Naive thymus-derived CD8-positive, alpha-beta T cell (primary cell): ENCODE data around the gene MYH11. TPM values are rescaled to one million over a fixed set of nuclear protein-coding genes. Genes with fewer than 3 reads are reported as not detected.

Experiments
- ATAC-seq, 2 donors: fragments of 150-1000 bp; cut with Tn5 transposase in 1 of 2; sonication (Bioruptor Pico), chemical (Tn5 transposase) in 1 of 2; 1 replicate in 1 of 2; 2 replicates in 1 of 2; pipeline ENCODE4 v1.10.0; 2021; ENCODE audit warnings: mild to moderate bottlenecking in 2 of 2, moderate library complexity in 2 of 2
- POLR2A ChIA-PET: fragments of 350-600 bp; sonication (Branson Sonifier 250); formaldehyde crosslinking; loops from one replicate; lab custom pipeline; 2021; ENCODE audit warnings: antibody characterized with exemption; lab: Charles Lee
- DNase-seq, 10 donors: peaks; one replicate each; pipeline versions ENCODE4 v3.0.0 to v3.0.0-alpha.2; 2020 to 2022
- H3K27ac Mint-ChIP-seq, 10 donors: one replicate each; pipeline ENCODE4 v1.8.0; 2020 to 2022; ENCODE audit warnings: mild to moderate bottlenecking in 10 of 10, mixed read lengths in 10 of 10, moderate library complexity in 4 of 10, inconsistent platforms in 1 of 10
- H3K27me3 Mint-ChIP-seq, 5 donors: one replicate each; pipeline ENCODE4 v1.8.0; 2021 to 2022; ENCODE audit warnings: mixed read lengths in 5 of 5
- H3K36me3 Mint-ChIP-seq, 3 donors: one replicate each; pipeline ENCODE4 v1.8.0; 2020 to 2022; ENCODE audit warnings: mixed read lengths in 3 of 3, mild to moderate bottlenecking in 2 of 3, inconsistent platforms in 1 of 3
- H3K4me1 Mint-ChIP-seq, 4 donors: one replicate each; pipeline ENCODE4 v1.8.0; 2021 to 2022; ENCODE audit warnings: mixed read lengths in 4 of 4
- H3K4me3 Mint-ChIP-seq, 10 donors: one replicate each; pipeline ENCODE4 v1.8.0; 2020 to 2022; ENCODE audit warnings: mild to moderate bottlenecking in 10 of 10, mixed read lengths in 10 of 10, moderate library complexity in 6 of 10, inconsistent platforms in 1 of 10
- H3K9me3 Mint-ChIP-seq, 9 donors: one replicate each; pipeline ENCODE4 v1.8.0; 2020 to 2022; ENCODE audit warnings: mixed read lengths in 9 of 9, mild to moderate bottlenecking in 3 of 9, inconsistent platforms in 1 of 9, moderate library complexity in 1 of 9
- polyA plus RNA-seq, 3 donors: library from polyadenylated mRNA; unstranded; fragments of 300-500 nt; fragmentation: Illumina TruSeq; gene quantifications; one replicate each; pipeline ENCODE4 v1.2.3, GENCODE V29; 2021
- total RNA-seq, 8 experiments: library from RNA in 2 of 8; stranded (reverse) in 2 of 8; gene quantifications; one replicate each; pipeline ENCODE4 v1.2.3 and lab custom pipeline; 2021 to 2026

MYH11 gene
- total and polyA plus RNA-seq, 5 experiments from 2014 or later: 0.20 to 0.59 TPM; not detected in 3

- POLR2A ChIA-PET: interaction anchor here (0.5 to 1.6 kb wide), 13 partner anchors 9 to 246 kb away, joined by 3 to 14 read pairs (median 3); partner anchors contain the start of gene MARF1
- ATAC-seq: peak; percentile 97 to 98
- Mint-ChIP-seq H3K4me3 (peak within 1 kb of the TSS; percentile 95 to 100 (median 98)), H3K9me3 (no peaks in the 10 kb centered on the region), H3K4me1 (peaks cover 18 to 41% (median 35%) of the 10 kb centered on the region in 4 donors), H3K36me3 (peaks cover 0 to 16% (median 0%) of the 10 kb centered on the region in 3 donors), H3K27me3 (no peaks in the 10 kb centered on the region), H3K27ac (peak within 1 kb of the TSS; percentile 97 to 100 (median 98))
- peak; percentile 97 to 100 (median 99) for DNase-seq
Measured at GRCh38 chr16:15888072-15888976, 31.5 kb upstream of the MYH11 start, which contains the start of gene CEP20. CEP20 (minus strand) TSS chr16:15888603; CDS start chr16:15888585, 18 bp downstream.

GRCh38 chr16:15887283-15887682, 30.5 kb upstream of the MYH11 start:
- Mint-ChIP-seq H3K27me3 (no peaks in the 10 kb centered on the region), H3K27ac (peak overlapping the region in 9 of 10 donors; percentile 70 to 100 (median 98)), H3K4me3 (peak overlapping the region; percentile 95 to 100 (median 98)), H3K4me1 (peaks cover 18 to 43% (median 35%) of the 10 kb centered on the region in 4 donors), H3K9me3 (no peaks in the 10 kb centered on the region), H3K36me3 (peaks cover 0 to 24% (median 1%) of the 10 kb centered on the region in 3 donors)
- no peak for ATAC-seq
- no peak for DNase-seq
- POLR2A ChIA-PET: interaction anchor here (0.6 to 1.6 kb wide), 2 partner anchors 14 to 63 kb away, joined by 3 to 14 read pairs; no protein-coding TSS in a partner anchor

GRCh38 chr16:15886078-15886477, 29.2 kb upstream of the MYH11 start:
- Mint-ChIP-seq H3K4me1 (peaks cover 18 to 46% (median 35%) of the 10 kb centered on the region in 4 donors), H3K4me3 (peak overlapping the region in 9 of 10 donors; percentile 16 to 77 (median 54)), H3K27me3 (no peaks in the 10 kb centered on the region), H3K9me3 (no peaks in the 10 kb centered on the region), H3K36me3 (peaks cover 0 to 35% (median 5%) of the 10 kb centered on the region in 3 donors), H3K27ac (peak overlapping the region in 4 of 10 donors; percentile 1 to 60 (median 4))
- POLR2A ChIA-PET: no interaction called here
- DNase-seq: no peak
- ATAC-seq: no peak

GRCh38 chr16:15885560-15886001, 28.8 kb upstream of the MYH11 start:
- Mint-ChIP-seq H3K36me3 (peaks cover 0 to 38% (median 5%) of the 10 kb centered on the region in 3 donors), H3K27me3 (no peaks in the 10 kb centered on the region), H3K9me3 (no peaks in the 10 kb centered on the region), H3K27ac (peak overlapping the region in 1 of 10 donors; percentile 17), H3K4me1 (peaks cover 18 to 46% (median 35%) of the 10 kb centered on the region in 4 donors), H3K4me3 (peak overlapping the region in 7 of 10 donors; percentile 12 to 77 (median 54))
- ATAC-seq (no peak), DNase-seq (no peak)
- POLR2A ChIA-PET: no interaction called here

- H3K27me3 Mint-ChIP-seq: no peaks in the 10 kb centered on the region
- H3K27ac Mint-ChIP-seq: peak overlapping the region in 1 of 10 donors; percentile 60
- H3K4me3 Mint-ChIP-seq: peak overlapping the region in 1 of 10 donors; percentile 14
- ATAC-seq: no peak
- POLR2A ChIA-PET: interaction anchor here (0.5 kb wide), 1 partner anchor 365 kb away, joined by 3 read pairs; no protein-coding TSS in a partner anchor
- no peak for DNase-seq
- no peaks in the 10 kb centered on the region for H3K9me3 Mint-ChIP-seq
- peaks cover 14 to 37% (median 21%) of the 10 kb centered on the region in 4 donors for H3K4me1 Mint-ChIP-seq
- H3K36me3 Mint-ChIP-seq: peaks cover 4 to 62% (median 8%) of the 10 kb centered on the region in 3 donors
Measured at GRCh38 chr16:15882563-15882962, 25.7 kb upstream of the MYH11 start.

- POLR2A ChIA-PET: no interaction called here
- H3K36me3 Mint-ChIP-seq: peaks cover 4 to 66% (median 8%) of the 10 kb centered on the region in 3 donors
- H3K9me3 Mint-ChIP-seq: no peaks in the 10 kb centered on the region
Measured at GRCh38 chr16:15881794-15882379, 25.1 kb upstream of the MYH11 start.

GRCh38 chr16:15880434-15881308, 23.8 kb upstream of the MYH11 start:
- H3K9me3 Mint-ChIP-seq: no peaks in the 10 kb centered on the region

More at GRCh38 chr16:15881794-15882379, 25.1 kb upstream of the MYH11 start:
- H3K4me1 Mint-ChIP-seq: peaks cover 11 to 31% (median 15%) of the 10 kb centered on the region in 4 donors
- no peaks in the 10 kb centered on the region for H3K27me3 Mint-ChIP-seq
- DNase-seq: no peak
- peak overlapping the region in 1 of 10 donors; percentile 48 for H3K27ac Mint-ChIP-seq
- no peak for ATAC-seq
- no peak overlapping the region for H3K4me3 Mint-ChIP-seq

GRCh38 chr16:15879255-15879811, 22.5 kb upstream of the MYH11 start:
- no peak overlapping the region for H3K4me3 Mint-ChIP-seq

More at GRCh38 chr16:15880434-15881308, 23.8 kb upstream of the MYH11 start:
- peaks cover 3 to 22% (median 6%) of the 10 kb centered on the region in 4 donors for H3K4me1 Mint-ChIP-seq
- peak overlapping the region in 1 of 10 donors; percentile 62 for H3K27ac Mint-ChIP-seq
- H3K27me3 Mint-ChIP-seq: no peaks in the 10 kb centered on the region
- POLR2A ChIA-PET: no interaction called here
- no peak overlapping the region for H3K4me3 Mint-ChIP-seq
- DNase-seq (no peak), ATAC-seq (no peak)
- peaks cover 4 to 72% (median 8%) of the 10 kb centered on the region in 3 donors for H3K36me3 Mint-ChIP-seq

GRCh38 chr16:15876503-15876902, 19.7 kb upstream of the MYH11 start:
- H3K4me3 Mint-ChIP-seq: no peak overlapping the region
- peaks cover 3 to 85% (median 4%) of the 10 kb centered on the region in 3 donors for H3K36me3 Mint-ChIP-seq
- DNase-seq (no peak), ATAC-seq (no peak)
- H3K4me1 Mint-ChIP-seq: peaks cover 0 to 10% (median 3%) of the 10 kb centered on the region in 4 donors
- H3K9me3 Mint-ChIP-seq: no peaks in the 10 kb centered on the region
- no peak overlapping the region for H3K27ac Mint-ChIP-seq
- H3K27me3 Mint-ChIP-seq: no peaks in the 10 kb centered on the region
- POLR2A ChIA-PET: no interaction called here

More at GRCh38 chr16:15879255-15879811, 22.5 kb upstream of the MYH11 start:
- H3K4me1 Mint-ChIP-seq: peaks cover 1 to 12% (median 4%) of the 10 kb centered on the region in 4 donors
- H3K27me3 Mint-ChIP-seq: no peaks in the 10 kb centered on the region
- no peaks in the 10 kb centered on the region for H3K9me3 Mint-ChIP-seq
- DNase-seq (no peak), ATAC-seq (no peak)
- peaks cover 4 to 79% (median 8%) of the 10 kb centered on the region in 3 donors for H3K36me3 Mint-ChIP-seq
- POLR2A ChIA-PET: interaction anchor here (1.5 kb wide), 1 partner anchor 9 kb away, joined by 5 read pairs; the partner anchor contains the start of gene CEP20
- H3K27ac Mint-ChIP-seq: peak overlapping the region in 4 of 10 donors; percentile 14 to 69 (median 36)

GRCh38 chr16:15874745-15875314, 18.0 kb upstream of the MYH11 start:
- no peak overlapping the region for H3K4me3 Mint-ChIP-seq
- POLR2A ChIA-PET: interaction anchor here (0.6 to 0.7 kb wide), 2 partner anchors 15 to 159 kb away, joined by 3 to 6 read pairs; no protein-coding TSS in a partner anchor
- peaks cover 3 to 90% (median 4%) of the 10 kb centered on the region in 3 donors for H3K36me3 Mint-ChIP-seq
- DNase-seq: peak in 1 of 10 donors; percentile 10
- peak overlapping the region in 4 of 10 donors; percentile 28 to 69 (median 40) for H3K27ac Mint-ChIP-seq
- no peaks in the 10 kb centered on the region for H3K9me3 Mint-ChIP-seq
- no peaks in the 10 kb centered on the region for H3K27me3 Mint-ChIP-seq
- H3K4me1 Mint-ChIP-seq: peaks cover 0 to 10% (median 2%) of the 10 kb centered on the region in 4 donors
- ATAC-seq: no peak

DNA sequence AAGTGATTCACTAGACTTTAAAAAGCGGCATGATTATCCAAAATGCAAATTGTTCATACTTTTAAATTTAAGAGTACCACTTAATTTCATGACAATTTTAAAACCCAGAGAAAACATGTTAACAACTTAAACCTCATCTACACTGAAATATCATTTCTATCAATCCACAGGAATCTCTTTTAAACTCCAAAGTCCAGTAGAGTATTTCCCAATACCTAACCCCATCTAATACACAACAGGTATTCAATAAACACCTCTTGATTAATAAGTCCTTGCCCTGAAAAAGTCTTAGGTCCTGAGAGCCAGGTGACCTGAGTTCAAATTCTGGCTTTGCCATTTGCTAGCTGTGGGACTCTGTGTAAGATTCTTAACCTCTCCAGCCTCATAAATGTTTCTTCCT, 16.9 kb upstream of the MYH11 start:
- peaks cover 4 to 90% (median 6%) of the 10 kb centered on the region in 3 donors for H3K36me3 Mint-ChIP-seq
- peak overlapping the region in 2 of 10 donors; percentile 2 to 30 for H3K27ac Mint-ChIP-seq

More for the DNA sequence above, 16.9 kb upstream of the MYH11 start:
- ATAC-seq (no peak), DNase-seq (no peak)
- H3K9me3 Mint-ChIP-seq: no peaks in the 10 kb centered on the region
- peaks cover 0 to 10% (median 2%) of the 10 kb centered on the region in 4 donors for H3K4me1 Mint-ChIP-seq
- no peaks in the 10 kb centered on the region for H3K27me3 Mint-ChIP-seq
- H3K4me3 Mint-ChIP-seq: no peak overlapping the region
- POLR2A ChIA-PET: interaction anchor here (1.0 kb wide), 1 partner anchor 14 kb away, joined by 3 read pairs; the partner anchor contains the start of gene CEP20
